Prostate gland (tissue), 2 donors: ENCODE measurements around the gene CNTNAP2. TPM values are rescaled to one million over a fixed set of nuclear protein-coding genes. Genes with fewer than 3 reads are reported as not detected.

ENCODE experiments used
- DNase-seq: peaks from one replicate; pipeline ENCODE4 v3.0.0-alpha.2; 2019; ENCODE audit warnings: low spot score
- H3K27ac ChIP-seq, 2 donors: fragments of 200-600 bp; sonication (generic); 2 replicates each; pipeline ENCODE4 v1.5.1; 2017 to 2019
- H3K27me3 ChIP-seq: fragments of 200-600 bp; sonication (generic); replicated peaks from 2 replicates; pipeline ENCODE4 v1.5.1; 2019; ENCODE audit not compliant: insufficient read depth
- H3K36me3 ChIP-seq, 2 donors: fragments of 200-600 bp; sonication (generic); 1 replicate in 1 of 2; 2 replicates in 1 of 2; pipeline versions ENCODE4 v1.5.1 to v1.8.1; 2017 to 2019
- H3K4me1 ChIP-seq: fragments of 200-600 bp; sonication (generic); replicated peaks from 2 replicates; pipeline ENCODE4 v1.5.1; 2019
- H3K4me3 ChIP-seq, 2 donors: fragments of 200-600 bp; sonication (generic); 2 replicates each; pipeline ENCODE4 v1.5.1; 2017 to 2019
- H3K9me3 ChIP-seq: fragments of 200-600 bp; sonication (generic); 2 replicates; pipeline ENCODE4 v1.5.1; 2017
- CTCF ChIP-seq, 4 experiments: fragments of 200-600 bp in 2 of 4; fragments of 450-650 bp in 2 of 4; sonication (generic) in 2 of 4; IDR thresholded peaks; 1 replicate in 3 of 4; 2 replicates in 1 of 4; pipeline ENCODE4 v1.5.1; 2016 to 2019; ENCODE audit warnings: antibody characterized with exemption in 4 of 4, mild to moderate bottlenecking in 2 of 4, moderate library complexity in 2 of 4
- POLR2A ChIP-seq: fragments of 450-650 bp; IDR thresholded peaks from one replicate; pipeline ENCODE4 v1.6.1; 2016; ENCODE audit warnings: antibody characterized with exemption, mild to moderate bottlenecking
- POLR2AphosphoS5 ChIP-seq: sonication (generic); formaldehyde crosslinking; IDR thresholded peaks from one replicate; pipeline ENCODE4 v1.6.1; 2017; ENCODE audit warnings: antibody characterized with exemption
- WGBS: methylation state at CpG from one replicate; pipeline ENCODE4 v1.1.5; 2018; 5-methylcytosine and 5-hydroxymethylcytosine counted together
- intact Hi-C: fragments of 100-400 bp; cut with DNase I; formaldehyde crosslinking; loops from one replicate; pipeline ENCODE4 v1.14.2; 2022
- total RNA-seq, 2 donors: library from RNA; depleted of rRNA; stranded (reverse); fragments of >200 nt; gene quantifications; one replicate each; pipeline ENCODE4 v1.1.0, GENCODE V29; 2016

The CNTNAP2 gene
- total RNA-seq, 2 donors from 2014 or later = 10.6 to 43.7 TPM

- WGBS = 56% methylated on average over 1 of the region's 1 CpG
- Histone ChIP-seq H3K27ac (no peak overlapping the region), H3K4me1 (no peaks in the 10 kb centered on the region), H3K4me3 (no peak overlapping the region), H3K9me3 (no peaks in the 10 kb centered on the region), H3K36me3 (no peaks in the 10 kb centered on the region), H3K27me3 (no peaks in the 10 kb centered on the region)
- intact Hi-C loops = no loop called here
- no peak for TF ChIP-seq POLR2AphosphoS5
- TF ChIP-seq POLR2A = no peak
- TF ChIP-seq CTCF (IDR thresholded peaks at IDR 0.05) = no peak
- DNase-seq = no peak
Measured at GRCh38 chr7:146641491-146641890, 524.9 kb downstream of the CNTNAP2 start.

- Histone ChIP-seq H3K27ac (no peak overlapping the region), H3K36me3 (no peaks in the 10 kb centered on the region), H3K4me3 (no peak overlapping the region), H3K9me3 (no peaks in the 10 kb centered on the region), H3K27me3 (no peaks in the 10 kb centered on the region), H3K4me1 (peaks cover 2% of the 10 kb centered on the region)
- DNase-seq = no peak
- 85% methylated on average over 3 of the region's 3 CpGs for WGBS
- intact Hi-C loops = no loop called here
- TF ChIP-seq CTCF (IDR thresholded peaks at IDR 0.05) (no peak), POLR2A (no peak), POLR2AphosphoS5 (no peak)
Measured at GRCh38 chr7:146645383-146645976, 528.9 kb downstream of the CNTNAP2 start.

GRCh38 chr7:146647445-146647844 lies 530.8 kb downstream of the CNTNAP2 start:
- H3K27me3 ChIP-seq = no peaks in the 10 kb centered on the region
- no peak overlapping the region for H3K4me3 ChIP-seq
- H3K9me3 ChIP-seq = no peaks in the 10 kb centered on the region
- no peaks in the 10 kb centered on the region for H3K36me3 ChIP-seq
- 18% methylated on average over 2 of the region's 2 CpGs for WGBS
- no peak for TF ChIP-seq CTCF (IDR thresholded peaks at IDR 0.05)
- peak; percentile 59 for TF ChIP-seq POLR2AphosphoS5
- intact Hi-C loops = no loop called here
- DNase-seq = peak; percentile 44
- peaks cover 2% of the 10 kb centered on the region for H3K4me1 ChIP-seq
- H3K27ac ChIP-seq = peak overlapping the region in 1 of 2 donors; percentile 68

- no peaks in the 10 kb centered on the region for H3K27me3 ChIP-seq
- intact Hi-C loops = no loop called here
- H3K27ac ChIP-seq = no peak overlapping the region
- TF ChIP-seq POLR2AphosphoS5 = no peak
- no peak for TF ChIP-seq CTCF (IDR thresholded peaks at IDR 0.05)
- TF ChIP-seq POLR2A = no peak
- DNase-seq = no peak
- H3K4me3 ChIP-seq = no peak overlapping the region
- WGBS = 62% methylated on average over 2 of the region's 2 CpGs
- no peaks in the 10 kb centered on the region for H3K36me3 ChIP-seq
- H3K9me3 ChIP-seq = no peaks in the 10 kb centered on the region
- H3K4me1 ChIP-seq = no peaks in the 10 kb centered on the region
Measured at GRCh38 chr7:146652176-146652575, 535.6 kb downstream of the CNTNAP2 start.

GRCh38 chr7:146654048-146654447 lies 537.4 kb downstream of the CNTNAP2 start:
- Histone ChIP-seq H3K4me3 (no peak overlapping the region), H3K9me3 (no peaks in the 10 kb centered on the region), H3K27ac (no peak overlapping the region), H3K27me3 (no peaks in the 10 kb centered on the region), H3K36me3 (no peaks in the 10 kb centered on the region), H3K4me1 (no peaks in the 10 kb centered on the region)
- intact Hi-C loops = no loop called here
- TF ChIP-seq CTCF (IDR thresholded peaks at IDR 0.05) = no peak
- no peak for TF ChIP-seq POLR2AphosphoS5
- TF ChIP-seq POLR2A = no peak
- no peak for DNase-seq
- 65% methylated on average over 5 of the region's 5 CpGs for WGBS
